ENCODE data around the gene PSME2. TPM values are rescaled to one million over a fixed set of nuclear protein-coding genes. Genes with fewer than 3 reads are reported as not detected.

PSME2 gene
- total RNA-seq, 1 donor from 2014 or later: 91.8 TPM

- Mint-ChIP-seq H3K4me1 (ENCODE audit: unreplicated experiment) (peaks cover 30% of the 10 kb centered on the region), H3K36me3 (ENCODE audit: unreplicated experiment) (peaks cover 15% of the 10 kb centered on the region), H3K27ac (ENCODE audit: unreplicated experiment) (peak overlapping the region; percentile 99), H3K27me3 (ENCODE audit: unreplicated experiment) (no peaks in the 10 kb centered on the region), H3K9me3 (ENCODE audit: unreplicated experiment) (no peaks in the 10 kb centered on the region), H3K4me3 (ENCODE audit: unreplicated experiment) (peak overlapping the region; percentile 99)
- no peak for DNase-seq (ENCODE audit: extremely low spot score, unreplicated experiment)
- no peak for TF ChIP-seq CTCF (IDR thresholded peaks at IDR 0.05)
Measured at GRCh38 chr14:24145690-24146452, 539 bp downstream of the PSME2 start.

- H3K4me1 Mint-ChIP-seq (ENCODE audit: unreplicated experiment): peaks cover 34% of the 10 kb centered on the region
- peak overlapping the region; percentile 99 for H3K27ac Mint-ChIP-seq (ENCODE audit: unreplicated experiment)
- H3K4me3 Mint-ChIP-seq (ENCODE audit: unreplicated experiment): no peak overlapping the region
- peaks cover 9% of the 10 kb centered on the region for H3K36me3 Mint-ChIP-seq (ENCODE audit: unreplicated experiment)
- H3K27me3 Mint-ChIP-seq (ENCODE audit: unreplicated experiment): no peaks in the 10 kb centered on the region
- no peaks in the 10 kb centered on the region for H3K9me3 Mint-ChIP-seq (ENCODE audit: unreplicated experiment)
- no peak for TF ChIP-seq CTCF (IDR thresholded peaks at IDR 0.05)
- no peak for DNase-seq (ENCODE audit: extremely low spot score, unreplicated experiment)
Measured at GRCh38 chr14:24145219-24145618, 1.2 kb downstream of the PSME2 start.

- Mint-ChIP-seq H3K9me3 (ENCODE audit: unreplicated experiment) (no peaks in the 10 kb centered on the region), H3K36me3 (ENCODE audit: unreplicated experiment) (peaks cover 5% of the 10 kb centered on the region), H3K4me1 (ENCODE audit: unreplicated experiment) (peaks cover 41% of the 10 kb centered on the region), H3K4me3 (ENCODE audit: unreplicated experiment) (no peak overlapping the region), H3K27me3 (ENCODE audit: unreplicated experiment) (no peaks in the 10 kb centered on the region), H3K27ac (ENCODE audit: unreplicated experiment) (peak overlapping the region; percentile 40)
- TF ChIP-seq CTCF (IDR thresholded peaks at IDR 0.05): no peak
- no peak for DNase-seq (ENCODE audit: extremely low spot score, unreplicated experiment)
Measured at GRCh38 chr14:24144451-24144850, 2.0 kb downstream of the PSME2 start.

GRCh38 chr14:24143511-24143910, 2.9 kb downstream of the PSME2 start:
- no peaks in the 10 kb centered on the region for H3K27me3 Mint-ChIP-seq (ENCODE audit: unreplicated experiment)
- H3K4me3 Mint-ChIP-seq (ENCODE audit: unreplicated experiment): no peak overlapping the region
- H3K4me1 Mint-ChIP-seq (ENCODE audit: unreplicated experiment): peaks cover 40% of the 10 kb centered on the region
- peak overlapping the region; percentile 38 for H3K27ac Mint-ChIP-seq (ENCODE audit: unreplicated experiment)
- no peaks in the 10 kb centered on the region for H3K9me3 Mint-ChIP-seq (ENCODE audit: unreplicated experiment)
- H3K36me3 Mint-ChIP-seq (ENCODE audit: unreplicated experiment): peaks cover 11% of the 10 kb centered on the region
- no peak for DNase-seq (ENCODE audit: extremely low spot score, unreplicated experiment)
- TF ChIP-seq CTCF (IDR thresholded peaks at IDR 0.05): no peak

DNA sequence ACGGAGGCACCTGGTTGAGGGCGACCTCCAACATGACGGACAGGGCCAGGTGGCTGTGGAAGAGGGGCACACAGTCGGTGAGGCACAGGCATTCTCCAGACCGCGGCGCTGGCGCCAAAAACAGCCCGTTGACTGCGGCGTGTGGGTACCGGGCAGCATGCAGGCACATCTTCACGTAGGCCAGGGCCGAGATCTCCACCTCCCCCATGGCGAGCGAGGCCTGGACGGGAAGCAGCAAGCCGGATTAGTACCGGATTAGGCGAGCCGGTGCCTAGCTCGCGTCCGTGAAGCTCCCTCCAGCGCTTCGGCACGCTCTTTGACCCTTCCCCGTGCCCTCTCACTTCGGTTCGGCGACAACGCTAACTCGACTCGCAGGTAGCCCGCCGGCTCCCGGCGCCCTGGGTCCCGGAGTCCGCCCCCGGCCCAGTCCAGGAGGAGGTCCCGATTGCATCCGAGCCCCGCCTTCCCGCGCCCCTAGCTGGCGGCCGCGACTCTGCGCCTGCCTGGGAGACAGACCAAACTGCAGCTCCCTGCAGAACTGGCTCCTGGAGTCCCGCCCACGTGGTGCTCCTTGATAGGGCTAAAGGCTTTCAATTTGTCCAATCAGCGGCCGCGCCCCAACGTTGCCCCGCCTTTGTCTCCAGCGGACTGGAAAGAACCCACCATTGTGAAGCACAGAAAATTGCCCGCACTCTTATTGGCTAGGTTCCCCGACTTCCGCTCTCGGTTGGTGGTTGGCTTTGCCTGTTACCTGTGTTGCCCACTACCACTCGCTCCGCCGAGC, 5.1 kb downstream of the PSME2 start, which contains the start of gene EMC9:
EMC9 (minus strand) TSS at position 495 of the 784 bp plus-strand sequence; CDS start at position 208, 287 bp downstream.
- Mint-ChIP-seq H3K36me3 (ENCODE audit: unreplicated experiment) (peaks cover 21% of the 10 kb centered on the region), H3K4me3 (ENCODE audit: unreplicated experiment) (peak within 1 kb of the TSS; percentile 89), H3K4me1 (ENCODE audit: unreplicated experiment) (peaks cover 41% of the 10 kb centered on the region), H3K27ac (ENCODE audit: unreplicated experiment) (peak within 1 kb of the TSS; percentile 91), H3K27me3 (ENCODE audit: unreplicated experiment) (no peaks in the 10 kb centered on the region), H3K9me3 (ENCODE audit: unreplicated experiment) (no peaks in the 10 kb centered on the region)
- DNase-seq (ENCODE audit: extremely low spot score, unreplicated experiment): peak; percentile 99
- peak; percentile 54 for TF ChIP-seq CTCF (IDR thresholded peaks at IDR 0.05)
